Right lobe of liver (tissue), 4 donors: ENCODE data around the gene REELD1.

Source experiments
- CTCF ChIP-seq, 4 donors: fragments of 200-600 bp in 3 of 4; fragments of 450-650 bp in 1 of 4; IDR thresholded peaks; one replicate each; pipeline versions ENCODE4 v1.5.1 to v1.8.0; 2016 to 2022; ENCODE audit warnings: antibody characterized with exemption in 4 of 4, mild to moderate bottlenecking in 2 of 4
- POLR2A ChIP-seq: fragments of 450-650 bp; IDR thresholded peaks from one replicate; pipeline ENCODE4 v1.6.1; 2017; ENCODE audit warnings: antibody characterized with exemption, mild to moderate bottlenecking
- donor health status: DM: no; HTN: no; CAD: no.
- donor health status: DM: no; HTN: no; CAD: no.
- donor health status: DM: no; HTN: yes; CAD: no.

GRCh38 chr4:146183209-146183608 is 31.1 kb upstream of the REELD1 start:
- TF ChIP-seq CTCF (IDR thresholded peaks at IDR 0.05) (no peak), POLR2A (no peak)
